ENCODE data around the gene ANAPC13. TPM values are rescaled to one million over a fixed set of nuclear protein-coding genes. Genes with fewer than 3 reads are reported as not detected.

ANAPC13 gene
- total RNA-seq, 1 donor from 2014 or later = 210 TPM

DNA sequence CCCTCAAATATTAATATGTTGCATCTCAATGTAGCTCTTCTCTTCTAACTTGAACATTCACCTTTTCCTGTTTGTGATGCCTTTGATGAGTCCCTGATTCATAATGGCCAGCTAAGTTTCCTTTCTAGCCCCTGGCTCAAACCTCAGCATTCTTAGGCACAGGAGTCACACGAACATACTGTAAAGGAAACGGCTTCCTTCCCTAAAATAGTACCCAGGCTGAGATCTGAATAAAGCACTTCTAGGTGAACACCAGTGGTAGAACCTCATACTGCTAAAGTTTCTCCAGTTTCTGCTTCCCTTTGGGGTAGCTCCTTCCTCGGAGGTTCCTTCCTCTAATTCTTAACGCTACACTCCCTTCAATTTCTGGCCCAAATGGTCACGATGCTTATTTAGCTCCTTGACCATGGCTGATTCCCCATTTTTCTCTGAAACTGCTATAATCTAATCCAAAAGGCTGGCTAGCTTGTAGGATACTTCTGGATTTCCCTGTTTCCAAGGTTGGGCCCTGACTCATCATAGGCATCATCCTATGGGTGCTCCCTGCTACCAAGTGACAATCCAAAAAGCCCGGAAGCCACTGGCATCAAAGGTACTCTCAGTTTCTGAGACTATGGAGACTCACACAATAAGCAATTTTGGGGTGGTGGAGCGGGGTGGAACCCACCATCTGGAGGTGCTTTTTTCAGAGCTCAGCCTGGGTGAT is 2.4 kb downstream of the ANAPC13 start:
- DNase-seq (ENCODE audit: low read depth) = peak; percentile 54

DNA sequence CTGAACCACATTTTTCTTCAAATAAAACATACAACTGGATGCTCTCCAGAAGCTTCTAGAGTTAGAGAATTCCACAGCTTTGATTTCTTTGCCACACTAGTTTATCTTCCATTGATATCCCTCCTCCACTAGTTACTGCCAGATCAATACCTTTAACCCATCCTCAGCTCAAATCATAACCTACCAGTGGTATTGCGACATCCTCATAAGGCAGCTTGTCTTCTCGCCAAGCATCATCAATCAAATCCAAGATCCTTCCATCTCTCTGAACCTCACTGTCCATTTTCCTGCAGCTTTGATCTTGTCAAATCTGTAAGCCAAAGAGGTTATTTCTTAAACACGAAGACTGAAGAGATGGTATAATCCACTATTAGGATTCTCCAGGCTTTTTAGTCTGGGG is 3.2 kb downstream of the ANAPC13 start:
- DNase-seq (ENCODE audit: low read depth) = no peak

DNA sequence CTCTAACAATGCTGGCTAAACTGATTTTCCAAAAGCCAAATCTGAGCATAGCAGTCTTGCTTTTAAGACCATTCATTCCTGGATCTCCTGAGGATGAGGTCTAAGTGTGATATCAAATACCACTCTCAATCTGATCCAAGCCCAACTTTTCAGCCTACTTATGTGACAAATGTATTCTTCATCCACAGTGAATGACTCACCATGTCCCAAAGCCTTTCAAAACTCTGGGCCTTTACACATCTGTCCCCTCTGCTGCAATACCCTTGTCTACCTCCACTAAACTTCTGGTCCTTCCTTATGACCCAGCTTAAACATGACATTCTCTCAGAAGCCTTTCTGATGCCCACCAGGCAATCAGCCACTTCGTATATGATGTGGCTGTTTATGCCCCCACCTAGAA is 4.6 kb downstream of the ANAPC13 start:
- DNase-seq (ENCODE audit: low read depth) = no peak

DNA sequence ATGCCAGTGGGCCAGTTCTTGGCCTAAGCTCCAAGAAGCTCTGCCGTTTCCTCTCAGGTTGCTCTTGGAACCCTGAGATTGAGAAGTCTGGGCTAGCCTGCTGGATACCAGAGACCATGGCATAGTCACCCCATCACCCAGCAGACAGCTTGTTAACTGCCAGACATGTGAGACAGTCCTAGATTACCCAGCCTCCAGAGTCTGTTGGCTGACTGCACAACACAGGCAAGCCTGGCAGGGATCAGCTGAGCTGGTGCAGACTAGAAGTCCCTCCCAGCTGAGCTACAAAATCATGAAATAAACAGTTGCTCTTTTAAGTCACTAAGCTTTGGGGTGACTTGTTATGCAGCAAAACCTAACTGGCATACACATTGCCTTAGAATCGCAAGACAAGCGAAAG is 5.2 kb downstream of the ANAPC13 start:
- DNase-seq (ENCODE audit: low read depth) = no peak

DNA sequence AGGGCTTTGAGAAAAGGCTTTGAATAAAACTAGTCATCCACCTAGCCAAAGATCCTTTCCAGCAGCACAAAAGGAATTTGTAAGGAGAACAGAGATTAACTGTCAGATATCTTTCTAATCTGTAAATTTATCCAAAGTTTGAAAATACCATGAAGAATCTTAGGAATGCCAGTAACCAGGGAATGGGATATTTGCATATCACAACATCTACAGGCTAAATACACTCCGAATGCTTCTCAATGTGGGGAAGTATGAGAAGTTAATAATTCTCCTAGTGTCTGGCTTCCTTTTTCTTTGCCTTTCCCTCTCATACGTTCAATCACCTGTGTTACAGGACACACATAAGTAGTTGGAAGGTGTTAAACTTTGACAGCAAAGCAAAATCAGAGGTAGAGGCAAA is 7.8 kb downstream of the ANAPC13 start:
- no peak for DNase-seq (ENCODE audit: low read depth)

DNA sequence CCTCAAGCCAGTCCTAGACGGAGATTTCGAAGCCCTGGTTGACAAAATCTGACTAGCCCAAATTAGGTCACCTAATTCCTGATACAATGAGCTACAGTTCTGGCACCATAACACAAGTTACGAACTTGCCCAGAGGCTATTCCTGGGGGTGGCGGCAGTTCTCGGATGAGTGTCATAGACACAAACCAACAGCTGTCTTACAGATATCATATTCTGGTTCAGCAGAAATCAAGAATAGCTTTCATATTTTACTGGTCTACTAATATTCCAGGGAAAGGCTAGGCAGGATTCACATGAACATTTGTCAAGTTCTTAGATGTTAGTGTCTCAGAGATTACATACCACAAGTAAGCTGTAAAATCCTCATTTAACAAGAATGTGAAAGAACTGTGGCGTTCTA is 8.8 kb downstream of the ANAPC13 start:
- peak; percentile 92 for DNase-seq (ENCODE audit: low read depth)

DNA sequence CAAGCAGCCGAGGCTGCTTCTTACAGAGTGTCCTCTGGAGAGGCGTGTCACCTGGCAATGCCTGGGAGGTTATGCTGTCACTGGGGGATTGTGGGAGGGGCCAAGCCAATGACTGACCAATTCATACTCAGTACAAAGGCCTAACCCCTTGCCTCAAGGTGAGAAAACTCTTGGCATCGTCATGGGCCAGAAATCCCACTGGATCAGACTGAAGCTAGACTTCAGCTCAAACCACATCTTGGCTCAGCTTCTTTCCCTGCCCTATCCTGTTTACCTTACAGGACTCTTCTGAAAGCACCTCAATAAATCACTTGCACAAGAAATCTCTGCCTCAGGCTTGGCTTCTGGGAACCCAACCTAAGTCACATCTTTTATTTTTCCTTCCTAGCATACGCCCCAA is 9.5 kb downstream of the ANAPC13 start:
- no peak for DNase-seq (ENCODE audit: low read depth)

DNA sequence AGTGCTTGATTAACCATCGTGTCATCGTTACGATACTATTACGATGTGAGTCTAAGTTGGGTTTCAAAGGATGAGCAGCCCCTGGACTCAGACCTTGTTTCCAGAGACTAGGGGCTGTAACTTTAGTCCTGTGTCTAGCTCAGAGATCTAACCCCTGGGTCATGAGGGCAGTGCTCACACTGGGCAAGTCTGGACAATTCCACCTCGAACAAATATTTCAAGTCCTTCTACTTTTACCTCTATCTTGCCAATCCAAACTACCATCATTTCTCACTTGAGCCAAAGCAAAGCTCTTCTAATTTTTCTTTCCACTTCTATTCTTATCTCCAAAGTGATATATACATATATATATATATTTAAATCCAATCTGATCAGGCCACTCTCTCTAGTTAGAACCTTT is 10.8 kb downstream of the ANAPC13 start:
- DNase-seq (ENCODE audit: low read depth) = no peak

DNA sequence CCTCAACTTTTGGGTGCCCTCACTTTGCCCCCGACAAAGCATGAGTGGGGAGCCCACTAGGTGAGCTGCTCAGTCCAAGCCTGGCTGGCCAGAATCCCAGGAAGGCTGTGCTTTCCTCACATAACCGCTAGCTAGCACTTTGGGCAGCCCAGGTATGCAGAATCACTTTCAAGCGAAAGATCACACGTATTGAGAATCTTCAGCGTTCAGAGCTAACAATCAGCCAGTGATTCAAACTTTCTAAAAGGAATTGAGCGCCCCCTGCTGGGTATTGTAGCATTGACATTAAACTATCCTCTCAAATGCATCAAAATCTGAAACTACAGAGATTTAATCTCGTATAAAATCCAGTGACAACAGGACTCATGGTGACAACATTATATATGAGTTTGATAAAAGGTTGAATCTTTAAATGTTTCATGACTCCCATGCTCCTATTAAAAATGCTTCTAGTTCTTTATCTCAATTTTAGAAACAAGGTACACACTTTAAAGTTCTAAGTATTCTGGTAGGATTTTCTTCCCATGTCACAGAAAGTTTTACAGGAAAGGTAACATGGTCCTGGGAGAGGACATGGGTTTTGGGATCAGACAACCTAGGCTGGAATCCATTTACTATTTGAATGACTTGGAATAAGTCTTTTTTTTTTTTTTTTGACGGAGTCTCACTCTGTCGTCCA is 11.8 kb downstream of the ANAPC13 start:
- DNase-seq (ENCODE audit: low read depth) = peak; percentile 88

DNA sequence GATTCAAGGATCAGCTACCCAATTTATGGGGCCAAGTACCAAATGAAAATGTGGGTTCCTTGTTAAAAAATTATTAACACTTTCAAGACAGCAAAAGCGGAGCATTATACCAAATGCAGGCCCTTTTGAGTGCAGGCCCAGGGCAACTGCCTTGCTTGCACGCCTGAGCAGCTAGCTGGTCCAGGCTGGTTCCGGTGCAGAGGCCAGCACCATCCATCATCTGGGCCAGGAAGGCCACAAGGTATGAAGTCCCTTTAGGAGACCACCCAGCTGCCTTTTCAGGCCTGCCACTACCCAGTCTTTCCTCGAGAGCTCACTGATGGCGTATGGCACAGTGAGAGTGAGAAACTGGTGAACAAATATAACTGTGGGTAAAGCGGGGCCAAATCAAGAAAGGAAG is 13.0 kb downstream of the ANAPC13 start:
- no peak for DNase-seq (ENCODE audit: low read depth)

DNA sequence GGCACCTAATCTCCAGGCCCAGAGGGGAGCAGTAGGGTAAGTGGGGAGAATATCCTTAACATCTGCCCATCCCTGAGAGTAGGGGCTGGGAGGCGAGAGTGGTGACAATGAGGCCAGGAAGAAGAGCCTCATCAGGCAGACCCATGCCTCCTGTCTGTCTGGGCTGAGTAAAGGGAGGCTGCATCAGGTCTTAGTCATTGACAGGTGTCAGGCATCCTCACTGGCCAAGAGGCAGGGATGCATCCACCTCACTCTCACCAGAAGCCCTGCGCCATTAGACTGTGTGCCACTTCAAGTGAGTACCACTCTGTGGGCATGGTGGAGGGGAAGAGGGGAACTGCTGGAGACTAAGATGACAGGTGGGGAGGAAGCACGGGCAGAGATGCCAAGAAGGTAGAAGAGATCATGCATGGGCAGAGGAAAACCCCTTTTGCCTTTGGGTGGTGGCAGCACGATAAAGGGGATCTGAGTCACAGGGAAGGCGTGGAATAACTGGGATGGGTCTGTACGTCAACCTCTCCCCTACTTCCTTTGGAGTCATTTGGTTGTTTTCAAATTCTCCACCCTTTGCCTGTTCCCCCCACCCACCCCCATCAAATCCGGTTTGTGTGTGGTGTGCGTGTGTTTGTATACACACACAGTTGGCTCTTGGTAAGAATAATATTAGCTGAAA is 14.1 kb downstream of the ANAPC13 start:
- DNase-seq (ENCODE audit: low read depth) = no peak

DNA sequence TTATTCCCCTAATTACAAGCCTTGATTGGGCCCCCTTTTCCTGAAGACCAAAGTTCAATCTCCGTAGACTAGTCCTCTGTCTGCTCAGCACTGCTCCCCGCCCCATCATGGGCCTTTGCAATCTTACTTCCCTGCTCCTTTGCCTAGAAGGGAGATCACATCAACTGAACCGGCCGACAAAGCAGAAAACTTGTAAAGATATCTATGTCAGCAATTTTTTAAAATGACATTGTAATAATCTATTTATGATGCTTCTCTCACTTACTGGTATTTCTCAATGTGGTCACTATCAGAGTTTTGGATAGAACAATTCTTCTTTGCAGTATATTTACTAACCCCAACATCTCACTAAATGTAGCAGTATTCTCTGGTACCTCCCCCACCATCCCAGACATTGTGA is 17.3 kb downstream of the ANAPC13 start:
- DNase-seq (ENCODE audit: low read depth) = no peak

DNA sequence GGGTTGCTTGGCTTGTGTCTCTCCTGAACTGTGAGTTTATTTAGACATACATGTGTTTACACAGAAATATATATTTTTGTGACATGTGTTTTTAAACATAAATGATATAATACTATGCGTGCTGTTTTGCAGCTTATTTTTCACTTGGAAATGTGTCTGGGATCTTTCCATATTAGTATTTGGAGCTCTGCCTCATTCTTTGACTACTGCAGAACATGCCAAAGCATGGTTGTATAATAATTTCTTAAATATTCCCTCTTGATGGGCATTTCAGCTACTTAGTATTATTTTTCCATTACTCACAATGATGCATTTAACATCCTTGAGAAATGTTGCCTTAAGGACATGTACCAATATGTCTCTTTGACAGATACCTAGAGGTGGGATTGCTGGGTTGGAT is 19.5 kb downstream of the ANAPC13 start:
- no peak for DNase-seq (ENCODE audit: low read depth)

DNA sequence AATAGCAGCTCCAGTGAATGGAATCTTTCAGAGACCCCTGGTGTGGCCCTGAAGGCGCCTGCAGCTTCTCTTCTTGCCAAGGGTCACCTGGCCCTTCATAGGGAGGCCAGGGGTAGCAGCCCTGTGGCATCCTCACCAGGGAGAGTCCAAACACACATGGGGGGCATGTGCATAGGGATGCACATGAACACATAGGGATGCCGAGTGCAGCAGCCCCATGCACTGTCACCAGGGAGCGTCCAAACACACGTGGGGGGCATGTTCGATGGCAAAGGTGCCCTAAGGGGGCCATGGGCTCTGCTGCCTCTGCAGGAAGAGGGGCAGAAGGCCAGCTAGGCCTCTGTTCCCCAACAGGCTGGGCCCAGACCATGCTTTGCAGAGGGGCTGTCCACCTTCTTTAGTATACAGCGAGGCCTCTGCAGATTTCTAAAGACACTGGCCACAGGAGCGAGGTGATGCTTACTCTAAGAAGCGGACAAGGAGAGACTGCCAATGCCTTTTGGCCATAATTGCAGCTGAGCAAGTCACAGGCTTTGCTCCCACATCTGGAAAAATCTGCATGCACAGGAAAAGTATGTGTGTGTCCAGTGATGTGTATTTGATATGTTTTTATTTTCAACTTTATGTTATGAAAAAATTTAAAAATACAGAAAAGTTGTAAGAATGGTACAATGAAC is 21.0 kb downstream of the ANAPC13 start:
- no peak for DNase-seq (ENCODE audit: low read depth)

DNA sequence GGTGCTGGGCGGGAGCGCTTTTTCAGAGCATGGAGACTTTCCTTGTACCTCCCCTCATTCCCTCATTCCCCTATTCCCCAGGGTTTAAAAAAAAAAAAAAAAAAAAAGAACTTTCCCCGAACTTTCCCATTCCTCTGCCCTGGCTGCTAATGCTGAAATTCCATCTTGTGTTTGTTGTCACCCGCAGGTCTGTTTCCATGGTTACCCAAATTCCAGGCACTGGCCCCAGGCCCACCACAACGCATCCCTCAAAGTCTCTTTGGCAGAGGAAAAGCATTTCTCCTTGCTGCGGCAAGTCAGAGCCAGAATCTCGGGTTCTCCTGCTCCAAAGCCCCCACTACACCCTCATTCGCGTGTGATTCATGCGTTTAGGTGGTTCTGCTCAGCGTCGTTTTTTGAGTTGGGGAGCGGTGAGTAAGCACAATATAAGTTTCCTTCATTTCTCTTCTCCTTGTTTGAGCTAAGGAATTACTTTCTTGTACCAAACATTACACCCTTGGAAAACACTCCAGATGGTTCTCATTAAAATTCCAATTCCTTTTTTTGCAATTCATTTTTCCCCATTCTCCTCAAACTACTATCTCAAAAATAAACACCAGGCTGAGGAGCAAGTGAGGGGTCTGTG is 21.6 kb downstream of the ANAPC13 start:
- peak; percentile 88 for DNase-seq (ENCODE audit: low read depth)

DNA sequence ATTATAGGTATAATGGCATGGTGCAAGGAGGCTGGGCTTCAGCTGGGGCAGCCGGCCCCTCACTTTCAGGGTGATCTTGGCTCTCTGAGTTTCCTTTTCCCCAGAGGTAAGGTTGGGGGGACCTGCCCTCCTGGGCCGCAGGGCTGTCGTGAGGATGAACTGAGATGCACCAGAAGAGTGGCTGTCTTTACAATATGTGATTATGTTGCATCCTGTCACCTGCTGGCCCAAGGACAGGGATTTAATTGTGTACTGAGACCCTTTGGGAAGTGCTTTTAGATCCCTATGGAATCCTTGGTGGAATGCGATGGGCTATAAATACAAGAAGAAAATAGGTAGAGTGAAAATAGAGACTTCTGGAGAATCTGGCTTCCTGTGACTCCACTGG is 22.1 kb downstream of the ANAPC13 start:
- no peak for DNase-seq (ENCODE audit: low read depth)

DNA sequence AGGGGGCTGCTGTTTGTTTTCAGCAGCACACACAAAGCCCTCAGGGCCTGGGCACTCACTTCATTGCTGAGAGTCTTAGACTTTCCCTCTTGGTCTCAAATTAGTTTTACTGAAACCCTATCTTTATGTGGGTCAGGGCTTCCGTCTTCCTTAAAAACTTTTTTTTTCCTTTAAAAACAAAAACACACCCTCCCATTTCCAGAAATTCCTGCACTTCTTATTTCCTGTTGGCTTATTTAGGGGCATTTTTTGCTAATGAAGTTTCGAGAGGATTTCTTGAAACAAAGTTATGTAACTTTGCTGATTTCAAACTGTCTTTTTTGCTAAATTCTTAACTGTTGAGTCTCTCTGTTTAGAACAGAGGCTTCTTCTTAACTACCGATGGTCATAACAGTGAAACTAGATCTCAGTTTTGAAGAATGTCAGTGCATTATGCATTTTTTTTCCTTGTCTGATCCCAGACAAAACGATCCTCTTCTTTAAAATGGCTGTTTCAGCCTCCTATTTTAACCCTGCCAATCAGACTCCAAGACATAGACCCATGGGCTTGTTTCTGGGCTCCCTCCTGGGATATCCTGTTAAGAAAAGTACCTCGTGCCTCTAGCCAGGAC is 23.3 kb downstream of the ANAPC13 start:
- DNase-seq (ENCODE audit: low read depth) = peak; percentile 62

DNA sequence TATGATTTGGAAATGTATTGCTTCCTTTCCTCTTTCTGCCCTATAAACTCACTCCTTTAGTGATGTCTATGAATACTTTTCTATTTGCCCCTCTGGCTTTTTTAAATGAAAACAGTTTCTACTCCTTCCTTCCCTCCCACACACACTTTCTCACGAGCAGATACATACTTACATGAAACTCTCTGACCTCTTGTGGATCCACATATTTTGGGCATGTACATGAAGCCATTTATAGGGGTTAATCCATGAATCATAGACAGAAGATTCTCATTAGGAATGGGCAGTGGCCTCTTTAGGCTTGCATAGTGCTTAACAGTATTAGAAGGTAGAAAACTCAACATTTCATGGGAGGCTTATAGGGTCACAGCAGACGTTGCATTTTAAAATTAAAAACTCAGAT is 24.8 kb downstream of the ANAPC13 start:
- peak; percentile 58 for DNase-seq (ENCODE audit: low read depth)

DNA sequence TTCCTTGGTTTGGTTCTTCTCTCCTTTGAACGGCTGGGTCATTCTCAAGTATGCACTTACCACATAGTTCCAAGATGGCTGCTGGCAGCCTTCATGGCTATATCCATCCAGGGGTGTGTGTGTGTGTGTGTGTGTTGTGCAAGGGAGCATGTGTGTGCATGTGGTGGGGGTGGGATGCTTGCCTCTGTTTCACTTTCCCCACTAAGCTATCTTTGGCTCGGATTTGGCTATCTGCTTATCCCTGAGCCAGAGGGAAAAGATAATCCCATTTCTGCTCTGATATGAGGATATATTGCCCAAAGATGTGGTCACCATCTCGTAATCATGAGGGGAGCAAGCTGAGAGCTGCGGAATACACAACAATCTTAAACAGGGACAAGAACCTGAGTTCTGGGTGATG is 26.2 kb downstream of the ANAPC13 start:
- DNase-seq (ENCODE audit: low read depth) = no peak

DNA sequence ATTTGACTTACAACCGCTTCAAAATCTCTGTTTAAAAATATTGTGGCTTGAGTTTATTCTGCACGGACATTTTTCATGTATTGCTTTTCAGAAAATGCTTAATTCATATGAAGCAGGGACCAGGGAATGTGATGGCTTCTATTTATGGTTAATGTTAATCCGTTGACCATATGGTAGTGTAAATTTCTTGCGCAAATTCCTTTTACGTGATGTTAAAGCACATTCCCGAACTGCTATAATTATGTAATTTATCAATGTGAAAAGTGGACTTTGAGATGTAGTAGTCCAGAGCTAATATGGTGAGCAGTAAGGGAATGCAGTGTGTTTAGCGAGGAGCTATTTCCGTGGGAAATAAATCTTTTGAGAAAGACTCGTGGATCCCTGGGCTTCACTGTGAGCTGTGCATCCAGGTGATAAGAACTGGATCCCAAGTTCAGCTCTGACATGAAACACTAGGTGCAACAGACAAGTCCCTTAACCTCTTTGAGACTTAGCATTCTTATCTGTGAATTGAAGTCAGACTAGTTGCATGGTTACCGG is 27.3 kb downstream of the ANAPC13 start:
- DNase-seq (ENCODE audit: low read depth) = no peak
